Neural progenitor cell (in vitro differentiated cells): ENCODE results near the gene PRKAG2. TPM values are rescaled to one million over a fixed set of nuclear protein-coding genes. Genes with fewer than 3 reads are reported as not detected.

Experiments
- DNase-seq: peaks from one replicate; pipeline ENCODE4 v3.0.0-alpha.2; 2016; ENCODE audit warnings: low spot score
- H2AFZ ChIP-seq: fragments of 200-600 bp; sonication (generic); replicated peaks from 2 replicates; pipeline ENCODE4 v1.6.1; 2016; ENCODE audit warnings: antibody characterized with exemption
- H3F3A ChIP-seq: fragments of 200-600 bp; sonication (generic); 2 replicates; pipeline ENCODE4 v1.6.1; 2016; ENCODE audit warnings: antibody characterized with exemption, low read depth
- H3K27ac ChIP-seq: fragments of 200-600 bp; sonication (generic); 2 replicates; pipeline ENCODE4 v1.5.1; 2016; ENCODE audit warnings: mild to moderate bottlenecking
- H3K27me3 ChIP-seq: fragments of 200-600 bp; sonication (generic); 2 replicates; pipeline ENCODE4 v1.6.1; 2016; ENCODE audit warnings: mild to moderate bottlenecking, moderate library complexity
- H3K36me3 ChIP-seq: fragments of 200-600 bp; sonication (generic); 2 replicates; pipeline ENCODE4 v1.5.1; 2016
- H3K4me1 ChIP-seq: fragments of 200-600 bp; sonication (generic); 2 replicates; pipeline ENCODE4 v1.6.1; 2016; ENCODE audit warnings: mixed run types
- H3K4me2 ChIP-seq: fragments of 200-600 bp; sonication (generic); 2 replicates; pipeline ENCODE4 v1.6.1; 2016
- H3K4me3 ChIP-seq: fragments of 200-600 bp; sonication (generic); 2 replicates; pipeline ENCODE4 v1.5.1; 2016
- H3K79me2 ChIP-seq: fragments of 200-600 bp; sonication (generic); 2 replicates; pipeline ENCODE4 v1.6.1; 2016; ENCODE audit warnings: low read depth
- H3K9ac ChIP-seq: fragments of 200-600 bp; sonication (generic); 2 replicates; pipeline ENCODE4 v1.6.1; 2016
- H3K9me3 ChIP-seq: fragments of 200-600 bp; sonication (generic); 2 replicates; pipeline ENCODE4 v1.5.1; 2016; ENCODE audit warnings: low read depth
- H4K20me1 ChIP-seq: fragments of 200-600 bp; sonication (generic); 2 replicates; pipeline ENCODE4 v1.6.1; 2016; ENCODE audit warnings: low read depth
- H3K27ac Mint-ChIP-seq: 3 replicates; pipeline ENCODE4 v1.8.0; 2021; ENCODE audit warnings: mixed read lengths
- H3K27me3 Mint-ChIP-seq: 2 replicates; pipeline ENCODE4 v1.8.0; 2022; ENCODE audit warnings: low read depth, mild to moderate bottlenecking, inconsistent platforms, moderate library complexity, mixed read lengths; ENCODE audit not compliant: insufficient read depth
- H3K36me3 Mint-ChIP-seq: 3 replicates; pipeline ENCODE4 v1.8.0; 2021; ENCODE audit warnings: mixed read lengths
- H3K4me1 Mint-ChIP-seq: 3 replicates; pipeline ENCODE4 v1.8.0; 2021; ENCODE audit warnings: mixed read lengths
- H3K4me3 Mint-ChIP-seq: 3 replicates; pipeline ENCODE4 v1.8.0; 2021; ENCODE audit warnings: mild to moderate bottlenecking, moderate library complexity, mixed read lengths
- H3K9me3 Mint-ChIP-seq: 3 replicates; pipeline ENCODE4 v1.8.0; 2020; ENCODE audit warnings: mixed read lengths
- CTCF ChIP-seq: fragments of 200-600 bp; sonication (generic); IDR thresholded peaks from 2 replicates; pipeline ENCODE4 v1.5.1; 2017; ENCODE audit warnings: antibody characterized with exemption, mild to moderate bottlenecking
- EZH2 ChIP-seq: fragments of 200-600 bp; sonication (generic); IDR thresholded peaks from 2 replicates; pipeline ENCODE4 v1.6.1; 2017; ENCODE audit warnings: antibody characterized with exemption, mild to moderate bottlenecking, moderate library complexity
- EZH2phosphoT487 ChIP-seq: fragments of 200-600 bp; sonication (generic); IDR thresholded peaks from 2 replicates; pipeline ENCODE4 v1.6.1; 2017; ENCODE audit warnings: antibody characterized with exemption
- total RNA-seq: library from RNA; depleted of rRNA; stranded (reverse); fragments of >200 nt; gene quantifications from 2 replicates; pipeline ENCODE4 v1.2.3, GENCODE V29; 2015; ENCODE audit warnings: low replicate concordance

PRKAG2 gene
- total RNA-seq, 1 donor from 2014 or later = 11.4 TPM

GRCh38 chr7:151840088-151840910 is 36.6 kb downstream of the PRKAG2 start:
- Histone ChIP-seq H3K4me1 (peaks cover 17% of the 10 kb centered on the region), H3K4me3 (no peak overlapping the region), H3F3A (peaks cover 18% of the 10 kb centered on the region), H3K4me2 (no peak overlapping the region), H3K27ac (no peak overlapping the region), H4K20me1 (peaks cover 17% of the 10 kb centered on the region), H3K9me3 (no peaks in the 10 kb centered on the region), H3K27me3 (peaks cover 16% of the 10 kb centered on the region), H3K9ac (no peak overlapping the region), H3K36me3 (no peaks in the 10 kb centered on the region), H2AFZ (no peak overlapping the region), H3K79me2 (no peaks in the 10 kb centered on the region)
- Mint-ChIP-seq H3K9me3 (no peaks in the 10 kb centered on the region), H3K27ac (no peak overlapping the region), H3K4me3 (no peak overlapping the region), H3K36me3 (no peaks in the 10 kb centered on the region), H3K27me3 (peaks cover 12% of the 10 kb centered on the region), H3K4me1 (peaks cover 36% of the 10 kb centered on the region)
- no peak for TF ChIP-seq CTCF
- no peak for TF ChIP-seq EZH2phosphoT487
- no peak for TF ChIP-seq EZH2
- DNase-seq = no peak

- Histone ChIP-seq H3F3A (peaks cover 18% of the 10 kb centered on the region), H3K4me3 (no peak overlapping the region), H3K4me2 (no peak overlapping the region), H3K9ac (no peak overlapping the region), H3K27me3 (peaks cover 19% of the 10 kb centered on the region), H3K27ac (no peak overlapping the region), H3K4me1 (peaks cover 17% of the 10 kb centered on the region), H3K9me3 (no peaks in the 10 kb centered on the region), H2AFZ (no peak overlapping the region), H3K79me2 (no peaks in the 10 kb centered on the region), H3K36me3 (no peaks in the 10 kb centered on the region), H4K20me1 (peaks cover 17% of the 10 kb centered on the region)
- no peak for DNase-seq
- Mint-ChIP-seq H3K27ac (no peak overlapping the region), H3K9me3 (no peaks in the 10 kb centered on the region), H3K27me3 (peaks cover 13% of the 10 kb centered on the region), H3K4me1 (peaks cover 36% of the 10 kb centered on the region), H3K36me3 (no peaks in the 10 kb centered on the region), H3K4me3 (no peak overlapping the region)
- TF ChIP-seq CTCF = no peak
- TF ChIP-seq EZH2 = no peak
- no peak for TF ChIP-seq EZH2phosphoT487
Measured at GRCh38 chr7:151839451-151839921, 37.4 kb downstream of the PRKAG2 start.

- Histone ChIP-seq H2AFZ (no peak overlapping the region), H3K4me1 (peaks cover 17% of the 10 kb centered on the region), H3K4me3 (no peak overlapping the region), H3K4me2 (no peak overlapping the region), H3K27ac (no peak overlapping the region), H4K20me1 (peaks cover 17% of the 10 kb centered on the region), H3F3A (peaks cover 18% of the 10 kb centered on the region), H3K9me3 (no peaks in the 10 kb centered on the region), H3K27me3 (peaks cover 19% of the 10 kb centered on the region), H3K9ac (no peak overlapping the region), H3K36me3 (no peaks in the 10 kb centered on the region), H3K79me2 (no peaks in the 10 kb centered on the region)
- no peaks in the 10 kb centered on the region for H3K9me3 Mint-ChIP-seq
- H3K4me1 Mint-ChIP-seq = peaks cover 36% of the 10 kb centered on the region
- H3K36me3 Mint-ChIP-seq = no peaks in the 10 kb centered on the region
- H3K27me3 Mint-ChIP-seq = peaks cover 12% of the 10 kb centered on the region
- no peak overlapping the region for H3K27ac Mint-ChIP-seq
- TF ChIP-seq CTCF (no peak), EZH2phosphoT487 (no peak)
- DNase-seq = no peak
- no peak overlapping the region for H3K4me3 Mint-ChIP-seq
Measured at GRCh38 chr7:151838861-151839381, 38.0 kb downstream of the PRKAG2 start.
